Fibroblast of upper back skin (primary cell): ENCODE measurements around the gene CHKB.
A peak's percentile ranks its signal among the peaks of the same experiment; 100 is the strongest.

Experiments
- DNase-seq: peaks from one replicate; pipeline ENCODE4 v3.0.0-alpha.2; 2013

Gene CHKB

DNA sequence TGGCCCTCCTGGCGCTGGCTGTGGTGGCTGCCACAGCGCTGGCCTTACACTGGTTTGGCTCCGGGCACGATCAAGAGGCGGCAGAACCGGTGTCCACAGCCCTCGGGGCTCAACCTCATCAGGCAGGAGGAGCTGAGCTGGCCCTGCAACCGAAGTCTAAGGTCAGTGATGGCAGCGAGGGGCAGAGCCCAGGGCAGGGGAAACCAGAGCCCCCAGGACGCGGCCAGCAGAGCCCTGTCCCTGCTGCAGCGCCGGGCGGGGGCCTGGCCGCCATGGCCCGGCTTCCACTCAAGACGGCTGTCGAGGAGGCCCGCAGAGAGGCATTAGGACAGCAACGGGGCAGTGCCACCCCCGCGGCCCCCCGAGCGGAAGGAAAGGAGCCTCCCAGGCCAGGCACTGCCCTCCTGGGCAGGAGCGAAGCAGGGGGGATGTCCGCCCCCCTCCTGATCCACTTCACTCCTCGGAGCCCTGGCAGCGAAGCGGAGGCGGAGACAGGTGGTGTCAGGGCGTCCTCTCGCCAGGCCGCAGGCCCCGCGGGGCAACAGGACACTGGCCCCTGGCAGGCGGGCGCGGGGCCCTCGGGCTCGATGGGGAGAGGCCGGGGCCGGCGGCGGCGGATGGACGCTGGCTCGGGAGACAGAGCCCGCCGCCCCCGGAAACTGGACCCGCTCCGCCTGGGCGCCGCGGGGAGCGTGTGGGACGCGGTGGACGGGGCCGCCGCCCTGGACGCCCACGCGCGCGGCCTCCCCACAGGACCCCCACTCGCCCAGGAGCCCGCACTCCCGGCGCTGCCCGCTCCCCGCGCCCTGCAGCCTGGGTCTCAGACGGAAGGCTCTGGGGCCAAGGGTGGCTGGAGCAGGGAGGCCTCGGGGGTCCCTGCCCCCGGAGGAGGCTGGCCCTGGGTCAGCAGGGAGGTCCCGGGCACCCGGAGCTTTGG is 36.1 kb downstream of the CHKB start:
- DNase-seq: no peak

DNA sequence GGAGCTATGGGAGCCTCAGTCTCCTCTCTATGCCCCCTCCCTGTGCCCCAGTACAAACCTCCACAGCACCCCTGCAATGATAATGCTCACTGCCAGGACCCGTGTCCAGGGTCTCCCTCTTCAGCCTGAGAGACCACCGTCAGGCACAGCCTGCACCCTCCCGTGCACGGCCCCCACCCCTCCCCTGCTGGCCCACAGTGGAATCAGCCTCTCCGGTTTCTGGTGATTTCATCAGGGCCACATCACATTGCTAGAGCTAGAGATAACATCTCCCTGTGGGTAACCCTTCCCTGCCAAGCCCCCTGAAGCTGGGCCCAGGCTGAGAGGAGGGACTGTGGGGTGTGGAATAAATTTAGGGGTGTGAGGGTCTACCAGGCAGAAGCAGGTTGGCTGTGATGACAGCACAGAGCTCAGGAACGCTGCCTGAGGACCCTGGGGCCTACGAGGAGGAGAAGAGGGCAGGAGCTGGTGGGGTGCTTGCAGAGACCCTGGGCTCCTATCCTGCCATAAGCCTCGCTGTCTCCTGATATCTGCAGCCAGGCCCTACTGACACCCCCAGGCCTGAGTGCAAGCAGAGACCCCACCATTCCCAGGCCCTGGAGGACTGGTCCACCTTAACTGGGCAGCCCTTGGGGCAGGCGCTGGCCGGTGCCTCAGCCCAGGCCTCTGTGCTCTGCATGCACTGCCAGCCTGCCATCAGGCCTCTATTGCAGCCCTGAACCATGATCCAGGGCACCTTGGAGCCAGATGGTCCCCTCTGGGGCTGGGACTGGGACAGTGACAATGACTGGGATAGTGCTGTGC is 36.9 kb downstream of the CHKB start, which contains the start of gene KLHDC7B:
Gene KLHDC7B, plus strand, starts transcription at position 378 of the 804 bp plus-strand sequence. Its CDS starts 345 bp downstream, at position 723.
- peak; percentile 81 for DNase-seq

DNA sequence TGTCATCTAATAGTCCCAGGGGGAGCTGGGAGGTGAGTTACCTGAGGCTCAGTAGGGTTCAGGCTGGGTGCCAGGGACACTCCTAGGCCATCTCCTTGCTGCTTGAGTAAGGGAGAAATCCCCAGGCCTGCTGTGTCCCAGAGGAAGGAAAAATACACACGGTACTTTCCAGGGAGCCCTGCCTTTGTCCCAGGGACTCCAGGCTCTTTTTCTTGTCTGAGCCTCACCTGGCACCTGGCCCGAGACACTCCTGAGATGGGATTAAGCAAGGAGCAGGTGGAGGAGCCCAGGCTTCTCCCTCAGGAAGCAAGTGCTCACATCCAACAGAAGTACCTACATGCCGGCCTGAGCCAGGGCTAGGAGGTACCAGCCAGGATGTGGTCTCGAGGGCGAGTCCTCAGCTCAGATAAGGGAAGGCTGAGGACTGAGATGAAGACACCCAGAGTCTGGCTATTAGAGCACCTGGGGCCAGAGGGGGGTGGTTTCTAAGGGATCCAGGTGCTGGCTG is 37.8 kb downstream of the CHKB start:
- DNase-seq: no peak

DNA sequence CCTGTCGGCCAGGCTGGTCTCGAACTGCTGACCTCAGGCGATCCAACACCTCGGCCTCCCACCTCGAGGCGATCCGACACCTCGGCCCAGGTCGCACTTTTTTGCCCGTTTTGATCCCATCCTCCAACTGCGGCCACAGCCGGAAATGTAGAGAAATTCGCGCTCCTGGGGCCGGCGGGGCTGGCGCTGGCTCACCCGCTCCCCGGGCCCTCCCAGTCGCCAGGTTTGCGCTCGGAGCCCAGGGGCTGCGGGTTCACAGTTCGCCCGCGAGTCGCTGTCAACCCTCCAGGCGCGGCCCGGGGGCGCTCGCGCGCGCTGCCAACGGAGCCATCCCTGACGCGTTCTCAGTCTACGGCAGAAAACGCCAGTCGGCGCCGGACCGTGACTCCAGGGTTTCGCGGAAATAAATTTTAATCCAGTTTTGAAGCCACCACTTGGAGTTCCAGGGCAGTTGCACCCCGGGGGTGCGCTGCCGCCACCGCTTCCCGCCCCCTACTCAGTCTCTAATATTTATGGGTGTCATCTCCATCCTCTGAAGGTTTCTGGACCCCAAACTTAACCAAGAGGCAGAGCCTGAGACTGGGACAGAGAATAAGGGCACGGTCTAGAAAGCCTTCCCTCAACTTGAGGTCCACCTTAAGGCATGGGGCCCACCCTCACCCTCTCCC is 38.4 kb downstream of the CHKB start:
- DNase-seq: peak; percentile 53

DNA sequence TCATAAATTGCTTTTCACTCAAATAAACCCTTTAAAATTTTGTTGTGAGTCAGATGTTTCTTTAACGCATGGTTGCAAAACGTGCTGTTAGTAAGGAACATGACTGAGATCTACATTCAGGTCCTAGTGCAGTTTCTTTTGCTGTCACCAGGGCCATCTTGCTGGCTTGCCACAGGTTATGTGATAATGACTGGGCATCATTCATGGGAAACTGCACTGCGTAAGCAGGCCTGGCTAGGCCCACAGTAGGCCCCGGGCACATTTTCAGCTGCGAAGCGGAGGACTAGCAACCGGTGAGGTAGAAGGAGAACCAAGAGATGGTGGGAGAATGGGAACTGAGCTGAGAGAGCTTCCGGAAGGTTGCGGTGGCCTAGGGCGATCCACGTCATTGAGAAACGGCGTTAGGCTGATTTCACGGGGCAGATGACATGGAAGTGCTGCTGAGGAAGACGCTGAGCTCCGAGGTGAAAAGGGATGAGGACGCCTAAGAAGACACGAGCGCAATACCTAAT is 40.2 kb downstream of the CHKB start:
- no peak for DNase-seq

DNA sequence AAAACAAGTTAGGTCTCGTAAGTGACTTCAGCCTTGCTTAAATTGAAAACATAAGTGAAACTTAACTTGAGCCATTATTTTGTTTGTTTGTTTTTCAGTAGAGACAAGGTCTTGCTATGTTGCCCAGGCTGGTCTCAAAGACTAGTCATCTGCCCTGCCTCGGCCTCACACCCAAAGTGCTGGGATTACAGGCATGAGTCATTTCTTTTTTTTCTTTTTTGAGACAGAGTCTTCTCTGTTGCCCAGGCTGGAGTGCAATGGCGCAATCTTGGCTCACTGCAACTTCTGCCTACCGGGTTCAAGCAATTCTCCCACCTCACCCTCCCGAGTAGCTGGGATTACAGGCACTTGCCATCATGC is 41.0 kb downstream of the CHKB start:
- peak; percentile 69 for DNase-seq

DNA sequence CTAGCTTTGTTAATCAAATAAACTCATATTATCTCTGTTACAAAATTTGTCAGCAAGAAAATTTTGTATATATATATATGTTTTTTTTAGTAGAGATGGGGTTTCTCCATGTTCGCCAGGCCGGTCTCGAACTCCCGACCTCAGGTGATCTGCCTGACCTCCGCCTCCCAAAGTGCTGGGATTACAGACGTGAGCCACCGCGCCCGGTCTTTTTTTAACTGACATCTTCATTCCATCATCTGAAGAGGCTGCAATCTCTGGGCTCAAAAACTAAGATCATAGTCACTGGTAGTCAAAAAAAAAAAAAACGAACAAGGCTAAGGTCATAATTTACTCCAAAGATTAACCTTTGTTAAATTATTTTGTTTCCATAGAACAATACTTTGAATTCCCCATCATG is 42.3 kb downstream of the CHKB start:
- DNase-seq: no peak

DNA sequence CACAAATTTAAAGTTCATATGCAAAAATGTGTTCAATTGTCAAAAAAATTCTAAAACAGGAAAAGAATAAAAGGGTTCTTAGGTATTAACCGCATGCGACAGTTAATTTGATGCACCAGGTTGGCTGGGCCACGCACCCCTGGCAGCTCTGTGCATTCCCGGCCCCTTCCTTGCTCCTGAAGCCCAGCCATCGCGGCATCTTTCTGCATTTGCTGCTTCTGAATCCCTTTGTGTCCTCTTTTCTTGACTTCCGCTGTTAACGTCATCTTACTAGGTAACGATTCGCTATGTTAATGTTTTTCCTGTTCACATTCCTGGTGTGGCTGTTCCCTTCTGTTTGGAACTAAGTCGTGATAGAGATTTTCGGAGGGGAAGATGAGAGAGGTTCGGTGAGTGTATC is 44.9 kb downstream of the CHKB start:
- no peak for DNase-seq

DNA sequence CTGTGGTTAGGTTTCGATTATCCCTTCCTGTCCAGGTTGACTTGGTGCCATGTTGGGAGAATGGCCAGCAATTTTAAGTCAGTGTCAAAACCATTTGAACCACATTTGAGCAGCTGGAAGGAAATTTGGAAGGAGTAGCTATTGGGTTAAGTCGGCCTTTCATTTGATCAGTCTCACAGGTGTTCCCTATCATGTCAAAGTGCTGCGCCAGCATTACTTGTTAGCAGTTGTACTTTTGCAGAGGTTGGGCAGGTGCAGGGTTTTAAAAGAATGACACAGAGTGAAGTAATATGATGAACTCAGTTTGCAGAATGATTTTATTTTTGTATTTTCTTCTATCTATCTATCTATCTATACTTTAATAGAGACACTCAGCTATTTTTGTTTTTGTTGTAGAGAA is 46.4 kb downstream of the CHKB start:
- no peak for DNase-seq

DNA sequence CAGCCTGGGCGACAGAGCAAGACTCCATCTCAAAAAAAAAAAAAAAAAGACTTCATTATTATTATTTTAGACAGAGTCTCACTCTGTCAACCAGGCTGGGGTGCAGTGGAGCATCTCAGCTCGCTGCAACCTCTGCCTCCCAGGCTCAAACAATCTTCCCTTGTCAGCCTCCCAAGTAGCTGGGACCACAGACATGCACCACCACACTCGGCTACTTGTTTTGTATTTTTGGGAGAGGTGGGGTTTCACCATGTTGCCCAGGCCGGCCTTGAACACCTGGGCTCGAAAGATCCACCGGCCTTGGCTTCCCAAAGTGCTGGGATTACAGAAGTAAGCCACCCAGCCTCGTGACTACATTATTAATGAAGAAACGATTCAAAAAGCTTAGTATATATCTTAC is 47.5 kb downstream of the CHKB start:
- no peak for DNase-seq

DNA sequence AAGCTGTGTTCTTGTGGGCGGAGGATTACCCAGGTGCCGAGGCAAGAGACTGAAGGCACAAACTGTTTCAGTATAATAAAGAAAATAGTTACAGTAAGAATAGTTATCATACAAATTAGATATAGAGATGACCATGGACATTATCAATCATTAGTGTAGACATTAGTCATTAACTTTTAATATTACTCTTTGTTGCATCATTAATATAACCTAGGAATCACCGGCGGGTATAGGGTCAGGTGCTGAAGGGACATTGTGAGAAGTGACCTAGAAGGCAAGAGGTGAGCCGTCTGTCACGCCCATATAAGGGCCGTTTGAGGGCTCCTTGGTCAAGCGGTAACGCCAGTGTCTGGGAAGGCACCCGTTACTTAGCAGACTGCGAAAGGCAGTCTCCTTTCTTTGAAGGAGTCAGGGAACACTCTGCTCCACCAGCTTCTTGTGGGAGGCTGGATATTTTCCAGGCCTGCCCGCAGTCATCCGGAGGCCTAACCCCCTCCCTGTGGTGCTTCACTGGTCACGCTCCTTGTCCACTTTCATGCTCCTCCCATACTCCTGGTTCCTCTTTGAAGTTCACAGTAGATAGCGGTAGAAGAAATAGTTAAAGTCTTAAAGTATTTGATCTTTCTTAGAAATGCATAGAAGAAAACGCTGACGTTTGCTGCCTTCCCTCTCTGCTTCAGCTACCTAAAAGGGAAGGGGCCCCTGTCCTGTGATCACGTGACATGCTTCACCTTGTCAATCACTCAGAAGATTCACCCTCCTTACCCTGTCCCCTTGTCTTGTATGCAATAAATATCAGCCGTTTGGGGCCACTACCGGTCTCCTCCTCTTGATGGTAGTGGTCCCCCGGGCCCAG is 48.6 kb downstream of the CHKB start:
- DNase-seq: peak; percentile 57

DNA sequence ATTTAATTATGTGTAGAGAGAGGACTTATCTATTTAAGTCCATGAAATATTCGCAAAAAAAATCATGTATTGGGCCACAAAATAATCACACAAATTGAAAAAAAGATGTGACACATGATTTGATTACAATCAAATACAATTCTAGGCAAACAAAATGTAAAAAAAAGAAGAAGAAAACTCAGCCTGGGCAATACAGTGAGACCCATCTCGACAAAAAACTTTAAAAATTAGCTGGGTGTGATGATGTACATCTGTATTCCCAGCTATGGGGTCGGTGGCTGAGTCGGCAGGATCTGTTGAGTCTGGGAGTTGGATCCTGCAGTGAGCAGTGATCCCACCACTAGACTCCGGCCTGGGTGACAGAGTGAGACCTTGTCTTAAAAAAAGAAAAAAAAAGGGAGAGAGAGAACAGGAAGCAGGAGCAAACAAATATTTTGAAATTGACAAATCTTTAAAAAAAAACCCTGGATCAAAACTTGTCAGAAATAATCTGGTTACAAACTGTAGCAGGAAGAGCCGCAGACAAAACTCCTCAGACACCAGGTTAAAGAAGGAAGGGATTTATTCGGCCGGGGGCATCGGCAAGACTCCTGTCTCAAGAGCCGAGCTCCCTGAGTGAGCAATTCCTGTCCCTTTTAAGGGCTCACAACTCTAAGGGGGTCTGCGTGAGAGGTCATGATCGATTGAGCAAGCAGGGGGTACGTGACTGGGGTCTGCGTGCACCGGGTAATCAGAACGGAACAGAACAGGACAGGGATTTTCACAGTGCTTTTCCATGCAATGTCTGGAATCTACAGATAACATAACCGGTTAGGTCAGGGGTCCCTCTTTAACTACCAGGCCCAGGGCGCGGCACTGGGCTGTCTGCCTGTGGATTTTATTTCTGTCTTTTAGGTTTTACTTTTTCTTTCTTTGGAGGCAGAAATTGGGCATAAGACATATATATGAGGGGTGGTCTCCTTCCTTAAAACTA is 49.5 kb downstream of the CHKB start:
- no peak for DNase-seq

DNA sequence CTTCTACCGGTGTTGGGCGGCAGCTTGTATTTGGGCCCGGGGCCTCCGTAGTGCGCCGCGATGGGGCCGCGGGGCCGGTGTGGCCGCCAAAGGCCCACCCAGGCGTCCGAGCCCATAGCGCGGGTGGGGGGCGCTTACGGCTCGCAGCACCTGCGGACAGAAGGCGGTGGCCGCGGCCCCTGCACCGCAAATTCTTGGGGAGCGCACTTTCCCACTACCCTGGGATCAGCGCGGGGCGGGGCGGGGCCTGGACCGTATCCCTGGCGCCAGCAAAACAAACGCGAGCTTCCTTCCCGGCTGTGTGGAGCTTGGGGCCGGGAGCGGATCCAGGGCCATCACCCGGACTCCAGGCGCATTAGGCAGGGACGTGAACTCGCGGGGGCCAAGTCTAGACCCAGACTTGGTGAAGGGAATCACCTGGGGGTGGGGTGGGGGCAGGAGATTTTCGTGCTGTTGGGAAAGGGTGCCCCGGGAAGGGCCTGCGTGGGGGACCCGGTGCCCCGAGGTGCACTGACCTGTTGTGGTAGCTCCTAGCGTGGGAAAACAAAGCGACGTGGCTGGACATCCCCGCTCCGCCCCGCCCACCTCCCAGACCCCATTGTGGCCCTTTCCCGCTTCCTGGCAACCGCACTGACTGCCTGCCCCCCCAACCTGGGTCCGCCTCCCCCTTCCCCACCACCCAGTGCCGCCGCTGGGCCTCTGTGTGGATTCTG is 50.5 kb downstream of the CHKB start:
- peak; percentile 38 for DNase-seq

DNA sequence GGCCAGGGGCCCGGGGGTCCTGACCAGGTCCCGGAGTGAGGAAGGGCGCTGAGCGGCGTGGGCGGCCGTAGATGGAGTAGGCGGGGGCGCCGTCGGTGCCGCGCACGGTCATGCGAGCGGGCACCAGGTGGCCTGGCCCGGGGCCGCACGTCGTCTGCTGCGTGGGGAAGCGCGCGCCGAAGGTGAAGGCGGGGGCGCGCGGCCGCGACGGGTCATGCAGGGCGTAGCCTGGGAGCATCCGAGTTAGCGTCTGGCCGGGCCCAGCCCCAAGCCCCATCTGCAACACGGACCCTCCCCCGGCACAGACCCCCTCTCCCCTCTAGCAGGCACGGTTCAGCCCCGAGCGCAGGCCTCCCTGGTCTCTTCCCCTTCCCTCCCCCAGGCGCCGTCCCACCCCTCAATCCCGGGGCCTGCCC is 51.1 kb downstream of the CHKB start:
- DNase-seq: no peak

DNA sequence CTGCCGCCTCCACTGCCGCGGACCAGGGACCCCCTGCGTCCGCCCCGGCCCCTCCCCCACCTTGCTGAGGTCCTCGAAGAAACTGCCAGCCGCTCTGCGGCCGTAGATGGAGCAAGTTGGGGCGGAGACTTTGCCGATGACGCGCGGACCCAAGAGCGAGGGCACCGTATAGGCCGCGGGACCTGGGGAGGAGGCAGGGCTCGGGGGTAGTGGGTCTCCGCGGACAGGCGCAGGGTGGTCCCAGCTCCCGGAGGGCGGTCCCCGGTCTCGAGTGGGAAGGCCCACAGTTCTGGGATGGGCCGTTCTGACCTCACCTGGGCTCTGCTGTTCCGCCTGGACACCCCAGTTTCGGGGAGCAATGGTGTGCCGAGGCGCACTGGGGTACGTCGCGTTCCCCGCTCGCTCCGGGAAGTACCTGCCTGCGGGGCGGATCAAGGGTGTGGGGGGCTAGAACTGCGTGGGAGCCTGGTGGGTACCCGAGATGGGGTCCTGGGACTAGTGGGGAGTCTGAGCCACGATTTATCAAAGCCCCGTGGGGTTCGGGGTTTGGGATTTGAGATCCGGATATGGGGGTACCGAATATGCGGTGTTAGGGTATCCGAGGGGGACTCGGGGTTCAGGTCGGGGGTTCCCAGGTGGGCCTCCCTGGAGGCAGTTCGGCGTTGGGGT is 51.6 kb downstream of the CHKB start:
- DNase-seq: peak; percentile 69

DNA sequence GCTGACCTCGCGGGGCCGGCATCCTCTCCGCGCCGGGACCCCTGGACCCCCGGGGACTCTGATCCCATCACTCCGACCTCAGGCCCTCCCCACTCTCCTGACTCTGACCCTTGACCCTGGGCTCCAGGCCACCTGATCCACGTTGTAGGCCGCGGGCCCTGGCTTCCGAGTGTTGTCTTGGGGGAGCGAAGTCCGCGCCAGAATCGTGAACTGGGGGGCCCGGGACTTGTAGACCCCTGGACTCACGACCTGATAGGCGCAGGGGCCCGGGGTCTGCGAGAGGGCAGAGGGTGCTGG is 52.1 kb downstream of the CHKB start:
- no peak for DNase-seq

DNA sequence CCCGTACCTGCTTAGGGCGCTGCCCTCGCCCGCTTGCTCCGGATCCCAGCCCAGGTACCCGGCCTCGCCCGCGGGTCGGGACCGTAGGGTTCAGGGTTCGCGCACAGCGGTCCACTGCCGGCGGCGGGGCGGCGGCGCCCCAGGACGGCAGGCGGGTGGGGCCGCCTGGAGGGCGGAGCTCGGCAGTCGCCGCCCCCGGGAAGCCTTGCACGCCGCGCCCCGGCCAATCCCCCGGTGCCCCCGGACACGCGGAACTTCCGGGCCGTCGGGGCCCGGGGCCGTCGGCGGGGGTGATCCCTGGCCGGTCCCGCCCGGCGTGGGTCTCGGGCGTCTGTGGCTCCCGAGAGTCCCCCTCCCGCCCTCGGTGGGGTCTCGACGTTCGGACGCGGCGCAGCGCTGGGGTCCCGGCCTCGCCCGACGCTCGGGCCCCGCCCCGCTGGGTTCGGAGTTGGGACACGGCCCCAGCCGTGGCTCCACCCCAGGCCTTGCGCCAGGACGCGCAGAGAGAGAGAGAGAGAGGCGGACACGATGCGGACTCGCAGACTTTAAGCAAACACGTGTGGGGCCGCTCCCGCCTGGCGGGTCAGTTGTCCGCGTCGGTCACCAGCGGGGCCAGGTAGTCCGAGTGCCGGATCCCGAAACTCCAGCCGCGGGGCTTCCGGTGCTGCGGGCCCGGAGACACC is 52.6 kb downstream of the CHKB start, which contains the start of gene TYMP:
Gene TYMP, minus strand, starts transcription at position 116 of the 683 bp plus-strand sequence. CDS start 303 bp downstream, outside the sequence.
- peak; percentile 58 for DNase-seq

DNA sequence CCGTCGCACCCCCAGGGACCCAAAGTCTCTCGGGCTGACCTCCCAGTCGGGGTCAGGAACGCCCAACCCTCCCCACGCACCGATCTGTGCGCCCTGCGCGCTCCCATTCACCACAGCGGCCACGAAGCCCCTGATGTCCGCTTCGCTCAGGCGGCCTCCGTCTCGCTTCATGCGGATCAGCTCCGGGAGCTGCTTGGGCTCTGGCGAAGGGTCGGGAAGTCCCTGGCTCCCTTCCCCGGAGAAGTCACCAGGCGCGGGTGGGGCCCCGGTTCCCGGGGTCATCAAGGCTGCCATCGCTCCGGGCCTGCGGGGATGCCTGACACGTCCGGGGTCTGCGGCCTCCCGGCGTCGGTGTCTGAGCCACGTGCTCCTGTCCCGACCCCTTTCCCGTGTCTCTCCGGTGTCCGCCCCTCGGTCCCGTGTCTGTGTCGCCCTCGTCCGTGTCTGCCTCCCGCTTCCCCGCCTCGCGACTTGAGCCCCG is 53.2 kb downstream of the CHKB start:
- DNase-seq: no peak
